ENCODE measurements around the gene LCN1.

GRCh38 chr9:135568026-135568425 is 46.8 kb downstream of the LCN1 start:
- TF ChIP-seq, protein P1, sequence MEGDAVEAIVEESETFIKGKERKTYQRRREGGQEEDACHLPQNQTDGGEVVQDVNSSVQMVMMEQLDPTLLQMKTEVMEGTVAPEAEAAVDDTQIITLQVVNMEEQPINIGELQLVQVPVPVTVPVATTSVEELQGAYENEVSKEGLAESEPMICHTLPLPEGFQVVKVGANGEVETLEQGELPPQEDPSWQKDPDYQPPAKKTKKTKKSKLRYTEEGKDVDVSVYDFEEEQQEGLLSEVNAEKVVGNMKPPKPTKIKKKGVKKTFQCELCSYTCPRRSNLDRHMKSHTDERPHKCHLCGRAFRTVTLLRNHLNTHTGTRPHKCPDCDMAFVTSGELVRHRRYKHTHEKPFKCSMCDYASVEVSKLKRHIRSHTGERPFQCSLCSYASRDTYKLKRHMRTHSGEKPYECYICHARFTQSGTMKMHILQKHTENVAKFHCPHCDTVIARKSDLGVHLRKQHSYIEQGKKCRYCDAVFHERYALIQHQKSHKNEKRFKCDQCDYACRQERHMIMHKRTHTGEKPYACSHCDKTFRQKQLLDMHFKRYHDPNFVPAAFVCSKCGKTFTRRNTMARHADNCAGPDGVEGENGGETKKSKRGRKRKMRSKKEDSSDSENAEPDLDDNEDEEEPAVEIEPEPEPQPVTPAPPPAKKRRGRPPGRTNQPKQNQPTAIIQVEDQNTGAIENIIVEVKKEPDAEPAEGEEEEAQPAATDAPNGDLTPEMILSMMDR (conservative IDR thresholded peaks at IDR 0.05), result no peak
- TF ChIP-seq EZH2 (IDR thresholded peaks at IDR 0.05; ENCODE audit: low read depth), result no peak

All from PC-9 (cell line).